Testis (tissue), 3 donors: ENCODE measurements around the gene MGME1. TPM values are rescaled to one million over a fixed set of nuclear protein-coding genes. Genes with fewer than 3 reads are reported as not detected.
"Not testable (repeated sequence)": the region's sequence is repeated elsewhere in the genome, so short reads cannot be mapped to it uniquely, and the experiment has no call there.

Experiments
- DNase-seq: peaks from one replicate; pipeline ENCODE4 v3.0.0-alpha.2; 2019
- H3K27ac ChIP-seq, 2 donors: fragments of 200-600 bp; sonication (generic); one replicate each; pipeline ENCODE4 v1.5.1; 2019
- H3K27me3 ChIP-seq: fragments of 200-600 bp; sonication (generic); one replicate; pipeline ENCODE4 v1.5.1; 2019
- H3K36me3 ChIP-seq: fragments of 200-600 bp; sonication (generic); one replicate; pipeline ENCODE4 v1.5.1; 2017; ENCODE audit warnings: low read depth; ENCODE audit errors: missing control alignments
- H3K4me1 ChIP-seq: fragments of 200-600 bp; sonication (generic); one replicate; pipeline ENCODE4 v1.5.1; 2019
- H3K4me3 ChIP-seq, 2 donors: fragments of 200-600 bp; sonication (generic); one replicate each; pipeline ENCODE4 v1.5.1; 2017 to 2019
- H3K9me3 ChIP-seq: fragments of 200-600 bp; sonication (generic); one replicate; pipeline ENCODE4 v1.5.1; 2017
- POLR2A ChIP-seq: fragments of 450-650 bp; IDR thresholded peaks from one replicate; pipeline ENCODE4 v1.6.1; 2017; ENCODE audit warnings: antibody characterized with exemption, mild to moderate bottlenecking, moderate library complexity
- WGBS, 2 donors: methylation state at CpG; one replicate each; pipeline ENCODE4 v1.1.5; 2018; 5-methylcytosine and 5-hydroxymethylcytosine counted together
- intact Hi-C: fragments of 100-400 bp; cut with DNase I; formaldehyde crosslinking; loops from one replicate; pipeline ENCODE4 v1.15.1; 2023; ENCODE audit warnings: low total_unique reads
- polyA plus RNA-seq: library from polyadenylated mRNA; stranded (reverse); fragments of 350-450 nt; fragmentation: Illumina TruSeq; extraction: RNeasy Lipid Tissue Mini Kit (QIAGEN cat#74804); gene quantifications from one replicate; pipeline ENCODE4 v1.2.3, GENCODE V29; 2014; ENCODE audit warnings: low read depth, low replicate concordance; ENCODE audit not compliant: insufficient read depth
- total RNA-seq, 2 donors: library from RNA; depleted of rRNA; stranded (reverse); fragments of >200 nt; gene quantifications; one replicate each; pipeline ENCODE4 v1.2.3, GENCODE V29; 2016
- TF ChIP-seq, protein P1 (sequence below), 3 experiments: fragments of 450-650 bp in 2 of 3; fragments of 200-600 bp in 1 of 3; sonication (generic) in 1 of 3; IDR thresholded peaks; one replicate each; pipeline ENCODE4 v1.5.1; 2016 to 2019; ENCODE audit warnings: antibody characterized with exemption in 3 of 3, mild to moderate bottlenecking in 2 of 3, moderate library complexity in 1 of 3

The MGME1 gene
- total and polyA plus RNA-seq, 3 donors from 2014 or later = 15.5 to 22.3 (median 17.4) TPM

DNA sequence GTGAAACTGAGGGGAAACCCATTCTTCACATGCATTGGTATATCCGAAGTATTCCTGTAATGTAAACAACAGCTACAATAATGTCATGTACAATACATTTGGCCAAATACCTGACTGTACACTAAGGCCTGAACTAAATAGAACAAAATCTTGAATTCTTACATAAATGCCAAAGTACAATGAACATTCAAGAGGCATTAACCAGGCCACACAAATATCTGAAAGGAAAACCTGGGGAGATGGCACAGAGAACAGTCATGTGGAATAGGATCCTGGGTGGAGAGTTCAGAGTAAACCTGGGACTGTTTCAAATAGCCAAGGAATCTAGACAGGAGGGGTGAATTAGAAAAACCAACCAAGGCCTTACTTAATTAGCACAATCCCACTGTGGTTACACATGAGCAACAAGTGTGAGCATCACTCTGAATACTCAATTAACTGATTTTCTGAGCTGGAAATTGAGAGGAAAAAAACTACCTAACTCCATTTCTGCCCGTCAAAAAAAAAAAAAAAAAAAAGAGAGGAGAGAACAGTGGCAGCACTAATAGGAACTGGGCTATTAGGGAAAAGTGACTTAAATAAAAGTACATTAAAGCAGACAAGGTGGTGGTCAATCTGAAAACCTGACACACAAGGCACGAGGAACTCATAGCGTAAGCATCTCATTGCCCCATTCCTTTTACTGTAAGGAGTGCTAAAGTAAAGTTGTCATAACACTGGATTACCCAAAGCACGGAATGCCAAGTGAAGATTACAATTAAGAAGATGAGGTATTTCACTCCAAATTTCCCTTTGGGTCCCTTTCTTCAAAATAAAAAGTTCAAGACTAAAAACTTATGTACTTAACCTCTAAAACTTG lies 11.1 kb upstream of the MGME1 start:
- intact Hi-C loops = no loop called here
- no peak for DNase-seq
- peaks cover 32% of the 10 kb centered on the region for H3K4me1 ChIP-seq
- H3K4me3 ChIP-seq = no peak overlapping the region
- no peaks in the 10 kb centered on the region for H3K27me3 ChIP-seq
- H3K27ac ChIP-seq = peak overlapping the region in 1 of 2 donors; percentile 11
- H3K36me3 ChIP-seq = no peaks in the 10 kb centered on the region
- WGBS, 2 donors = 78 to 79% methylated on average over 5 of the region's 5 CpGs
- TF ChIP-seq, protein P1, sequence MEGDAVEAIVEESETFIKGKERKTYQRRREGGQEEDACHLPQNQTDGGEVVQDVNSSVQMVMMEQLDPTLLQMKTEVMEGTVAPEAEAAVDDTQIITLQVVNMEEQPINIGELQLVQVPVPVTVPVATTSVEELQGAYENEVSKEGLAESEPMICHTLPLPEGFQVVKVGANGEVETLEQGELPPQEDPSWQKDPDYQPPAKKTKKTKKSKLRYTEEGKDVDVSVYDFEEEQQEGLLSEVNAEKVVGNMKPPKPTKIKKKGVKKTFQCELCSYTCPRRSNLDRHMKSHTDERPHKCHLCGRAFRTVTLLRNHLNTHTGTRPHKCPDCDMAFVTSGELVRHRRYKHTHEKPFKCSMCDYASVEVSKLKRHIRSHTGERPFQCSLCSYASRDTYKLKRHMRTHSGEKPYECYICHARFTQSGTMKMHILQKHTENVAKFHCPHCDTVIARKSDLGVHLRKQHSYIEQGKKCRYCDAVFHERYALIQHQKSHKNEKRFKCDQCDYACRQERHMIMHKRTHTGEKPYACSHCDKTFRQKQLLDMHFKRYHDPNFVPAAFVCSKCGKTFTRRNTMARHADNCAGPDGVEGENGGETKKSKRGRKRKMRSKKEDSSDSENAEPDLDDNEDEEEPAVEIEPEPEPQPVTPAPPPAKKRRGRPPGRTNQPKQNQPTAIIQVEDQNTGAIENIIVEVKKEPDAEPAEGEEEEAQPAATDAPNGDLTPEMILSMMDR (IDR thresholded peaks at IDR 0.05) = no peak
- no peak for TF ChIP-seq POLR2A
- H3K9me3 ChIP-seq = no peaks in the 10 kb centered on the region

DNA sequence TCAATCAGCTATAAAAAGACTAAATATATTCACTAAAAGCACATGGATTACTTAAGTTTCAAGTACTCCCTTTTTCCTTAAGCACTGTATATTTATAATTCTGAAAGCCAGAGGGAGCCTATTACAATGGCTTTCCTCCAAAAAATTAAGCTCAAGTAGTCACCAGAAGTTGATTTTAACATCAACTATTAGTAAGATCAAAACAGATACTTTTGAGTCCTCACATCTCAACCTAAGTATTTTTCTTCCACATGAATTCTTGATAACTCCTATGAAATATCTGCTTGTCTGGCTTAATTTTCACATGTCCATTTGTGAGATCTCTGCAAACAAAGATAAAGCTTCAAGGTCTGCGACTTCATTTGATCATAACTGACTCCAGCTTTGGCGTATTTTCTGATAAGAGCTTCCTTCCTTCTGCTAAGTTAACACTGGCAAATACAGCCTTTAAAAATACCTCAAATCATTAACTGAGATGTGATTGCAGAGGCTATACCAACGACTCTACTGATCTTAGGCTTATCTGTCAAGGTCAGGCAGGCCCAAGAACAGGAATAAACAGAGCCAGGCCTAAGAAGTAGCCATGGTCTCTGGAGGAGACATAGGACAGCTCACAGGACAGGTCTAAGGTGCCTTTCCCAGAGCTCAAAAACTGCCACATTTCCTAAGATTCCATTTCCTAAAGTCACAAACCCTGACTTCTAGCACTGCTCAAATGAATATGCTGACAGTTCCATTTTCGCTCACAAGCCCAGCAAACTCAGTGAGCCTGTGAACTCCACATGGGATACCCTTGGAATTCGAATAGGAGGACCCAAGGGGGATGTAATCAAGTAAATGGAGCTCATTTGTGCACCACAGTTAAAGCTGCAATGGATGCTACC lies 10.2 kb upstream of the MGME1 start:
- H3K27me3 ChIP-seq = no peaks in the 10 kb centered on the region
- H3K9me3 ChIP-seq = no peaks in the 10 kb centered on the region
- intact Hi-C loops = no loop called here
- 40 to 56% methylated on average over 5 of the region's 5 CpGs for WGBS, 2 donors
- no peaks in the 10 kb centered on the region for H3K36me3 ChIP-seq
- DNase-seq = no peak
- H3K4me3 ChIP-seq = no peak overlapping the region
- peak overlapping the region in 1 of 2 donors; percentile 47 for H3K27ac ChIP-seq
- H3K4me1 ChIP-seq = peaks cover 37% of the 10 kb centered on the region
- TF ChIP-seq, protein P1 (IDR thresholded peaks at IDR 0.05) = no peak
- no peak for TF ChIP-seq POLR2A

DNA sequence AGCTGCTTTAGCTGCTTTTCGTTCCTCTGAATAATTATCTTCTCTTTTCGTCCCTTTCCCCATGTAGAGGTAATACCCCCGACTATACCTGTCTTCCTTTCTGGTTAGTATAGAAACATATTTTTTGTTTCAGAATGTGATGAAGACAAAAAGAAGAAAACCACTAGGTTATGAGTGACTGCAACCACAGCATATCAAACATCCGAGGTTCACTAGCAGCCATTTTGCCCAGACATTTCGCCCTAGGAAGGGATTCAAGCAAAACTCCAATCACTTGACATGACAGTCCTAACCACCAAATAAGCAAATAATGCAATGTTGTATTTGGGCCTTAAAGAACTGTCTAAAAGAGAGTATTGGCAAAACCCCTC lies 9.6 kb upstream of the MGME1 start:
- H3K27ac ChIP-seq = peak overlapping the region in 1 of 2 donors; percentile 47
- H3K36me3 ChIP-seq = no peaks in the 10 kb centered on the region
- DNase-seq = no peak
- intact Hi-C loops = no loop called here
- no peaks in the 10 kb centered on the region for H3K9me3 ChIP-seq
- WGBS, 2 donors = 85% methylated on average over 5 of the region's 5 CpGs
- H3K27me3 ChIP-seq = no peaks in the 10 kb centered on the region
- H3K4me1 ChIP-seq = peaks cover 37% of the 10 kb centered on the region
- TF ChIP-seq POLR2A = no peak
- TF ChIP-seq, protein P1 (IDR thresholded peaks at IDR 0.05) = no peak
- H3K4me3 ChIP-seq = no peak overlapping the region

DNA sequence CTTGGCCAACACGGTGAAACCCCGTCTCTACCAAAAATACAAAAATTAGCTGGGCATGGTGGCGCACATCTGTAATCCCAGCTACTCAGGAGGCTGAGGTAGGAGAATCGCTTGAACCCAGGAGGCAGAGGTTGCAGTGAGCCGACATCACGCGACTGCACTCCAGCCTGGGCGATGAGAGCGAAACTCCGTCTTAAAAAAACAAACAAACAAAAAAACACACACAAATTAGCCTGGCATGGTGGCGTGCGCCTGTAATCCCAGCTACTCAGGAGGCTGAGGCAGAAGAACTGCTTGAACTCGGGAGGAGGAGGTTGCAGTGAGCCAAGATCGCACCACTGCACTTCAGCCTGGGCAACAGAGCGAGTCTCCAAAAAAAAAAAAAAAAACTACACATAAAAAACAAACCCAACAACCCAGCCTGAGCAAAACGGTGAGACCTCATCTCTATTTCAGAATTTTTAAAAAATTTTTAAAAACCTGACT lies 8.4 kb upstream of the MGME1 start:
- DNase-seq, H3K4me3 ChIP-seq, H3K36me3 ChIP-seq, H3K27me3 ChIP-seq, H3K9me3 ChIP-seq, intact Hi-C loops: not testable (repeated sequence)
- peak overlapping the region in 1 of 2 donors; percentile 70 for H3K27ac ChIP-seq
- 88 to 90% methylated on average over 16 of the region's 16 CpGs for WGBS, 2 donors
- peaks cover 45% of the 10 kb centered on the region for H3K4me1 ChIP-seq
